ENCODE results near the gene ZNF385C. TPM values are rescaled to one million over a fixed set of nuclear protein-coding genes. Genes with fewer than 3 reads are reported as not detected.

ZNF385C gene
- total and polyA plus RNA-seq, 8 donors, result 0.31 to 3.8 (median 2.7) TPM

- Histone ChIP-seq H3K4me1 (peaks cover 13 to 29% of the 10 kb centered on the region in 2 donors), H3K27me3 (no peaks in the 10 kb centered on the region), H3K36me3 (peaks cover 0 to 30% of the 10 kb centered on the region in 2 donors), H3K9me3 (no peaks in the 10 kb centered on the region), H3K27ac (no peak overlapping the region), H3K4me3 (no peak overlapping the region)
- TF ChIP-seq, protein P1, sequence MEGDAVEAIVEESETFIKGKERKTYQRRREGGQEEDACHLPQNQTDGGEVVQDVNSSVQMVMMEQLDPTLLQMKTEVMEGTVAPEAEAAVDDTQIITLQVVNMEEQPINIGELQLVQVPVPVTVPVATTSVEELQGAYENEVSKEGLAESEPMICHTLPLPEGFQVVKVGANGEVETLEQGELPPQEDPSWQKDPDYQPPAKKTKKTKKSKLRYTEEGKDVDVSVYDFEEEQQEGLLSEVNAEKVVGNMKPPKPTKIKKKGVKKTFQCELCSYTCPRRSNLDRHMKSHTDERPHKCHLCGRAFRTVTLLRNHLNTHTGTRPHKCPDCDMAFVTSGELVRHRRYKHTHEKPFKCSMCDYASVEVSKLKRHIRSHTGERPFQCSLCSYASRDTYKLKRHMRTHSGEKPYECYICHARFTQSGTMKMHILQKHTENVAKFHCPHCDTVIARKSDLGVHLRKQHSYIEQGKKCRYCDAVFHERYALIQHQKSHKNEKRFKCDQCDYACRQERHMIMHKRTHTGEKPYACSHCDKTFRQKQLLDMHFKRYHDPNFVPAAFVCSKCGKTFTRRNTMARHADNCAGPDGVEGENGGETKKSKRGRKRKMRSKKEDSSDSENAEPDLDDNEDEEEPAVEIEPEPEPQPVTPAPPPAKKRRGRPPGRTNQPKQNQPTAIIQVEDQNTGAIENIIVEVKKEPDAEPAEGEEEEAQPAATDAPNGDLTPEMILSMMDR (IDR thresholded peaks at IDR 0.05), result no peak
- no peak for ATAC-seq
- intact Hi-C loops (cut with DNase I), result loop anchor here in 1 of 2 donors (10.0 kb wide), 1 partner anchor 86 kb away; the partner anchor contains the start of gene NKIRAS2
- DNase-seq, result no peak
Observed at GRCh38 chr17:42110301-42111264, 12.3 kb upstream of the ZNF385C start.

DNA sequence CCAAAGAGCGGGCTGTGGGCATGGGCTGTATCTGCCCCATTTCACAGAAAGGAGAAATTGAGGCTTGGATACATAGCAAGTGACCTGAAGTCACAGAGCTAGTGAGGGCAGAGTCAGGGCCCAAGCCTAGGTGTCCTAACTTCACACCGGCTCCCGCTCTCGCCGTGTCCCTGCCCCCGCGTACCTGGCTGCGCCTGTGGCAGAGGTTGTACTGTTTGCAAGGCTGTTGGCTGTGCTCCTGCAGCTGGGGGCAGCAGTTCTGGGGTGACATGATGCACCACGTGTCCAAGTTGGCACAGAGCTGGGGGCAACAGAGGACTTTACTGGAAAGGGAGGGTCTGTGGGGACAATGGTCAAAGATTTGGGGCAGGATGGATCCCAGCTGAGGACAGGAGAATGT, 10.8 kb upstream of the ZNF385C start:
- DNase-seq (no peak), ATAC-seq (no peak)
- H3K4me1 ChIP-seq, result peaks cover 13 to 29% of the 10 kb centered on the region in 2 donors
- no peaks in the 10 kb centered on the region for H3K9me3 ChIP-seq
- TF ChIP-seq, protein P1 (IDR thresholded peaks at IDR 0.05), result no peak
- H3K27me3 ChIP-seq, result no peaks in the 10 kb centered on the region
- H3K27ac ChIP-seq, result no peak overlapping the region
- intact Hi-C loops (cut with DNase I), result no loop called here
- H3K36me3 ChIP-seq, result peaks cover 0 to 42% of the 10 kb centered on the region in 2 donors
- H3K4me3 ChIP-seq, result no peak overlapping the region

- ATAC-seq (peak; percentile 83), DNase-seq (peak in 3 of 4 donors; percentile 77 to 98 (median 87))
- Histone ChIP-seq H3K9me3 (no peaks in the 10 kb centered on the region), H3K27me3 (no peaks in the 10 kb centered on the region), H3K36me3 (peaks cover 0 to 40% of the 10 kb centered on the region in 2 donors), H3K4me3 (peak overlapping the region; percentile 2 to 38), H3K27ac (no peak overlapping the region), H3K4me1 (peaks cover 8 to 24% of the 10 kb centered on the region in 2 donors)
- TF ChIP-seq, protein P1 (IDR thresholded peaks at IDR 0.05), result no peak
- intact Hi-C loops (cut with DNase I), result no loop called here
Observed at GRCh38 chr17:42107597-42108576, 9.6 kb upstream of the ZNF385C start.

DNA sequence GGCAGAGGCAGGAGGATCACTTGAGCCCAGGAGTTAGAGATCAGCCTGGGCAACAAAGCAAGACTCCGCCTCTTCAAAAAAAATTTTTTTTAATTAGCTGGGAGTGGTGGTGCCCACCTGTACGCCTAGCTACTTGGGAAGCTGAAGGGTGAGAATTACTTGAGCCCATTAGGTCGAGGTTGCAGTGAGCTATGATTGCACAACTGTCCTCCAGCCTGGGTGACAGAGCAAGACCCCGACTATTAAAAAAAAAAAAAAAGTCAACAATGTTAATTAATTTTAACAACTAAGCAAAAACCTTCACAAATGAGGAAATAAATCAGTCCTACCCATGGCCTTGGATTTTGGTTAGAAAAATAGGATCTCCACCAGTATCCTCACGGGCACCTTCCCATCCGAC, 8.9 kb upstream of the ZNF385C start:
- Histone ChIP-seq H3K36me3 (peaks cover 0 to 40% of the 10 kb centered on the region in 2 donors), H3K9me3 (no peaks in the 10 kb centered on the region), H3K4me3 (peak overlapping the region in 1 of 2 donors; percentile 38), H3K4me1 (peaks cover 6 to 20% of the 10 kb centered on the region in 2 donors), H3K27me3 (no peaks in the 10 kb centered on the region), H3K27ac (no peak overlapping the region)
- intact Hi-C loops (cut with DNase I), result no loop called here
- no peak for ATAC-seq
- TF ChIP-seq, protein P1 (IDR thresholded peaks at IDR 0.05), result no peak
- DNase-seq, result no peak

All from left lung (tissue), 10 donors.